Heart right ventricle (tissue), 16 donors: ENCODE measurements around the gene ACSS2. TPM values are rescaled to one million over a fixed set of nuclear protein-coding genes. Genes with fewer than 3 reads are reported as not detected.

Source experiments
- ATAC-seq, 8 donors: fragments of 200-7000 bp; cut with Tn5 transposase; one replicate each; pipeline ENCODE4 v1.9.1; 2020; ENCODE audit warnings: mild to moderate bottlenecking in 8 of 8, moderate library complexity in 8 of 8, moderate number of reproducible peaks in 1 of 8
- DNase-seq, 2 donors: peaks; one replicate each; pipeline ENCODE4 v3.0.0-alpha.2; 2020
- H3K27ac ChIP-seq, 10 donors: fragments of 200-600 bp; sonication (generic) in 2 of 10; one replicate each; pipeline versions ENCODE4 v1.5.0 to v1.8.0; 2020 to 2022; ENCODE audit warnings: mild to moderate bottlenecking in 3 of 10
- H3K27me3 ChIP-seq, 7 donors: fragments of 200-600 bp; one replicate each; pipeline ENCODE4 v1.8.0; 2021 to 2022; ENCODE audit warnings: mild to moderate bottlenecking in 2 of 7
- H3K36me3 ChIP-seq, 9 donors: fragments of 200-600 bp; sonication (generic) in 1 of 9; one replicate each; pipeline versions ENCODE4 v1.5.0 to v1.8.0; 2020 to 2022; ENCODE audit warnings: mild to moderate bottlenecking in 2 of 9
- H3K4me1 ChIP-seq, 9 donors: fragments of 200-600 bp; sonication (generic) in 1 of 9; one replicate each; pipeline versions ENCODE4 v1.5.0 to v1.8.0; 2020 to 2022; ENCODE audit warnings: mild to moderate bottlenecking in 4 of 9
- H3K4me3 ChIP-seq, 10 donors: fragments of 200-600 bp; sonication (generic) in 2 of 10; one replicate each; pipeline versions ENCODE4 v1.5.0 to v1.8.0; 2020 to 2022; ENCODE audit warnings: mild to moderate bottlenecking in 7 of 10, moderate library complexity in 2 of 10
- H3K9me3 ChIP-seq, 11 donors: fragments of 200-600 bp in 10 of 11; sonication (generic) in 2 of 11; one replicate each; pipeline versions ENCODE4 v1.5.0 to v1.8.0; 2013 to 2022; ENCODE audit warnings: mild to moderate bottlenecking in 2 of 11, control low read depth in 1 of 11, moderate library complexity in 1 of 11
- WGBS, 2 donors: extraction: QIAGEN DNeasy Blood & Tissue Kit; methylation state at CpG; one replicate each; pipeline ENCODE4 v1.1.7; 2013; ENCODE audit warnings: inconsistent platforms in 1 of 2; 5-methylcytosine and 5-hydroxymethylcytosine counted together
- intact Hi-C, 10 donors: fragments of 100-400 bp; cut with DNase I; formaldehyde crosslinking; loops; one replicate each; pipeline versions ENCODE4 v1.11.1 to v1.14.2; 2022
- polyA plus RNA-seq, 2 donors: library from polyadenylated mRNA; stranded (reverse); fragments of 200-250 nt; gene quantifications; one replicate each; pipeline ENCODE4 v1.2.3, GENCODE V29; 2013
- total RNA-seq, 10 donors: library from RNA; stranded (reverse); fragmentation: NEBNext Ultra II Directional in 3 of 10; extraction: Animal tissue kit (Norgen Biotek cat#: 25700) in 3 of 10; gene quantifications; one replicate each; pipeline versions ENCODE4 v1.2.1 to v1.2.4, GENCODE V29; 2021 to 2023
- TF ChIP-seq, protein P1 (sequence below), 9 donors: fragments of 200-600 bp; sonication (generic) in 2 of 9; IDR thresholded peaks; one replicate each; pipeline versions ENCODE4 v1.5.0 to v1.8.0; 2021 to 2022; ENCODE audit warnings: antibody characterized with exemption in 9 of 9, mild to moderate bottlenecking in 5 of 9, moderate library complexity in 1 of 9
- donor health status: Arrhythmogenic right ventricular cardiomyopathy.
- donor health status: ischemic (EF 13 %, LVEDD 7.1; RV severe dilation, severe dysfunction).
- donor health status: healthy with polysubstance abuse.
- donor health status: DM: no; HTN: yes; CAD: no.
- donor health status: DM: no; HTN: no; CAD: no.
- donor health status: ischemic (EF 25% LVEDD 6.9; RV normal size, moderate dysfunction).
- donor health status: ischemic (EF 25% LVEDD 5.7; RV mildly dilated, moderate dysfunction).
- donor health status: healthy.
- donor health status: DM: yes; HTN: yes; CAD: no.
- donor health status: Ischemic cardiomyopathy.
- donor health status: ischemic (EF 35%, LVEDD 5.7; RV mildly dilated, moderate dysfunction).
- donor health status: nonischemic (EF 11% LVEDD 7.7; RV severe dilation, severe dysfunction).
- donor health status: DM: yes; HTN: yes; CAD: no.
- donor health status: PGD.
- donor health status: ischemic (EF 29% LVEDD 5.4; RV normal size, mild dysfunction).
- donor health status: nonischemic (EF 23%, LVEDD 6.1; RV moderate dilation, normal function).

Gene ACSS2
- total and polyA plus RNA-seq, 12 donors: 65.4 to 213 (median 104) TPM

DNA sequence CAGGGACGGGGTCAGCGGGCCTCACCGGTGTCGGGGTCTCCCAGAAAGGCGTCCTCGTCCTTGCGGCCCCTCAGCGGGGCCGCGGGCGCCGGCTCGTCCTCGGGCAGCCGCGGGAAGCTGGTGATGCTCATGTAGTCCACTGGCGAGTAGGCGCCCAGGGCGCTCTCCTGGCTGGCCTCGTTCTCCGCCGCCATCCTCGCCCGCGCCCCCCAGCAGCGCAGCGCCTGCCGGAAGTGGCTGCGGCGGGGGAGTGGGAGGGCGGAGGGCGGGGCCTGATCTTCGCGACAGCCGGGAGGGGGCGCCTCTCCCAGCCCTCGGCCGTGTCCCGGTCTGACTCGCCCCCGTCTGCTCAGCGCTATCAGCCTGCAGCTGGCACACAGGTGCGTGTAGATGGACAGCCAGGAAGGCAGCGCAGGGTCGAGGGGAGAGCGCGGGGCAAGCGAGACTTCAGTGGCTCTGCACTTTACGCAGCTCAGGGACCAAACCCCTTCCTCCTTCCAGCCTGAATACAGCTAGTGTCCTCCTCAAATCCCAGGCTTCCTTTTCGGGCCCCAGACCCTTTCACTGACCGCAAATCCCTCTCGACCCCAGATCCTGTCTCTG is 3.7 kb upstream of the ACSS2 start, which contains the start of gene GGT7:
Gene GGT7, minus strand, starts transcription at position 235 of the 603 bp plus-strand sequence. Its CDS starts 41 bp downstream, at position 194.
- Histone ChIP-seq H3K36me3 (no peaks in the 10 kb centered on the region), H3K27ac (peak within 1 kb of the TSS; percentile 18 to 83 (median 74)), H3K4me3 (peak within 1 kb of the TSS; percentile 58 to 82 (median 76)), H3K4me1 (peaks cover 8 to 53% (median 37%) of the 10 kb centered on the region in 9 donors), H3K27me3 (peaks cover 0 to 4% (median 0%) of the 10 kb centered on the region in 7 donors), H3K9me3 (no peaks in the 10 kb centered on the region)
- peak; percentile 80 to 86 for DNase-seq
- peak; percentile 57 to 72 (median 66) for ATAC-seq
- TF ChIP-seq, protein P1, sequence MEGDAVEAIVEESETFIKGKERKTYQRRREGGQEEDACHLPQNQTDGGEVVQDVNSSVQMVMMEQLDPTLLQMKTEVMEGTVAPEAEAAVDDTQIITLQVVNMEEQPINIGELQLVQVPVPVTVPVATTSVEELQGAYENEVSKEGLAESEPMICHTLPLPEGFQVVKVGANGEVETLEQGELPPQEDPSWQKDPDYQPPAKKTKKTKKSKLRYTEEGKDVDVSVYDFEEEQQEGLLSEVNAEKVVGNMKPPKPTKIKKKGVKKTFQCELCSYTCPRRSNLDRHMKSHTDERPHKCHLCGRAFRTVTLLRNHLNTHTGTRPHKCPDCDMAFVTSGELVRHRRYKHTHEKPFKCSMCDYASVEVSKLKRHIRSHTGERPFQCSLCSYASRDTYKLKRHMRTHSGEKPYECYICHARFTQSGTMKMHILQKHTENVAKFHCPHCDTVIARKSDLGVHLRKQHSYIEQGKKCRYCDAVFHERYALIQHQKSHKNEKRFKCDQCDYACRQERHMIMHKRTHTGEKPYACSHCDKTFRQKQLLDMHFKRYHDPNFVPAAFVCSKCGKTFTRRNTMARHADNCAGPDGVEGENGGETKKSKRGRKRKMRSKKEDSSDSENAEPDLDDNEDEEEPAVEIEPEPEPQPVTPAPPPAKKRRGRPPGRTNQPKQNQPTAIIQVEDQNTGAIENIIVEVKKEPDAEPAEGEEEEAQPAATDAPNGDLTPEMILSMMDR (IDR thresholded peaks at IDR 0.05): peak; percentile 53 to 88 (median 79)
- intact Hi-C loops: loop anchor here in 6 of 10 donors (2.0 to 10.0 kb wide), 7 partner anchors 84 to 340 kb away; partner anchors contain the start of genes TRPC4AP (in 3 of the 6), GSS (in 2 of the 6) and MYH7B (in 2 of the 6)
- 2 to 3% methylated on average over 52 of the region's 52 CpGs for WGBS, 2 donors

DNA sequence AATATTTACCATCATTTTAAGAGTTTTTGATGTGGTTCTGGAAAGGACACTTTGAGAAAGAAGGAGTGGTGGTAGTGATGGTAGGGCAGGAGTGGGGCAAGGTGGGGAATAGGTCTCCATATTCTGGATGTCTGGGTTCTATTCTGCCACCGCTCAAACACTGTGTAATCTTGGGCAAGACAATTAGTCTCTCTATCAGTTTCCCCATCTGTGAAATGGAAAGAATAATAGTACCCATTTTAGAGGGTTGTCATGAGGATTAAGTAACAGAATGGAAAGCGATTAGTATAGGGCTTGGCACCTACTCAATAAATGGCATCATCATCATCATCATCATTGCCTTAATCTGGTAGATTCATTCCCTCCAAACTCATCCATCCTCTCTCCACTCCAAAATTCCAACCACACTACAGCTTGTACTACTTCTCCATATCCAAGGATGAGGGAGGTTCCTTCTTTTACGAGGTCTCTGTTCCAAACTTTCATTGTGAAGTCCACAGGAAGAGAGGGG is 2.8 kb upstream of the ACSS2 start:
- Histone ChIP-seq H3K4me3 (peak overlapping the region in 2 of 10 donors; percentile 81 to 82), H3K27me3 (peaks cover 0 to 4% (median 0%) of the 10 kb centered on the region in 7 donors), H3K36me3 (no peaks in the 10 kb centered on the region), H3K9me3 (no peaks in the 10 kb centered on the region), H3K4me1 (peaks cover 8 to 54% (median 42%) of the 10 kb centered on the region in 9 donors), H3K27ac (peak overlapping the region in 3 of 10 donors; percentile 39 to 81 (median 77))
- DNase-seq (no peak), ATAC-seq (no peak)
- WGBS, 2 donors: 47 to 54% methylated on average over 3 of the region's 3 CpGs
- TF ChIP-seq, protein P1 (IDR thresholded peaks at IDR 0.05): no peak
- intact Hi-C loops: loop anchor here in 8 of 10 donors (1.0 to 10.0 kb wide), 9 partner anchors 83 to 339 kb away; partner anchors contain the start of genes TRPC4AP (in 3 of the 8), GSS (in 2 of the 8) and MYH7B (in 2 of the 8)

DNA sequence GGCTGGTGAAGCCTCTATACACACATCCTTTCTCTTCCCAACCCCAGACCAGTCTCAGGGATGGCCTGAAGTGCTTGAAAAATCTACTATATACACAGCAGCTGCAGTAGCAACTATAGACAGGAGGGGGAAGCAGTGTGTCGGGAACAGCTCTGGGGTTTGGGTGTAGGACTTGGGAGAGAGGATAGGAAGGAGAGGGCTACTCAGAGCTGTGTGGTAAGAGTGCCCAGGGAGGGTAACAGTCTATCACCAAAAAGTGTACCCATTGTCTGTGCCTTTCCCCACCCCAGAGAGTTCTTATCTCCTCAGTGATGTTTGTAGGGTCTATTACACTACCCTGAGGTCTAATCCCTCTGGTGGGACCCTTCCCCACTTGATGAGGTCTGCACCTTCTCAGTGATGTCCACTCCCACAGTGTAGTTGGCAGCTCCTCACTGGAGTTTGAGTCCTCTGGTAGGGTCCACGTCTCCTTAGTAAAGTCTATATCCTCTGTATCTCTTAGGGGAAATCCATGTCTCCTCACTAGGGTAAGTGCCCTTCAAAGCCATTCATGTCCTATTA is 2.2 kb upstream of the ACSS2 start:
- H3K4me1 ChIP-seq: peaks cover 8 to 54% (median 42%) of the 10 kb centered on the region in 9 donors
- WGBS, 2 donors: 21 to 23% methylated on average over 2 of the region's 2 CpGs
- ATAC-seq: peak; percentile 26 to 61 (median 52)

More for the DNA sequence above, 2.2 kb upstream of the ACSS2 start:
- H3K4me3 ChIP-seq: no peak overlapping the region
- no peaks in the 10 kb centered on the region for H3K9me3 ChIP-seq
- intact Hi-C loops: loop anchor here in 8 of 10 donors (1.0 to 10.0 kb wide), 9 partner anchors 82 to 338 kb away; partner anchors contain the start of genes TRPC4AP (in 3 of the 8), GSS (in 2 of the 8) and MYH7B (in 2 of the 8)
- TF ChIP-seq, protein P1 (IDR thresholded peaks at IDR 0.05): peak; percentile 73 to 89 (median 83)
- peak overlapping the region in 9 of 10 donors; percentile 15 to 91 (median 63) for H3K27ac ChIP-seq
- H3K36me3 ChIP-seq: no peaks in the 10 kb centered on the region
- DNase-seq: peak; percentile 53 to 86
- H3K27me3 ChIP-seq: peaks cover 0 to 4% (median 0%) of the 10 kb centered on the region in 7 donors
